Cerebellar cortex (tissue), 1 donor: ENCODE data around the gene ASPHD2.

ENCODE experiments used
- DNase-seq: peaks from one replicate; pipeline ENCODE4 v3.0.0-alpha.2; 2015; ENCODE audit warnings: low spot score

Gene ASPHD2

DNA sequence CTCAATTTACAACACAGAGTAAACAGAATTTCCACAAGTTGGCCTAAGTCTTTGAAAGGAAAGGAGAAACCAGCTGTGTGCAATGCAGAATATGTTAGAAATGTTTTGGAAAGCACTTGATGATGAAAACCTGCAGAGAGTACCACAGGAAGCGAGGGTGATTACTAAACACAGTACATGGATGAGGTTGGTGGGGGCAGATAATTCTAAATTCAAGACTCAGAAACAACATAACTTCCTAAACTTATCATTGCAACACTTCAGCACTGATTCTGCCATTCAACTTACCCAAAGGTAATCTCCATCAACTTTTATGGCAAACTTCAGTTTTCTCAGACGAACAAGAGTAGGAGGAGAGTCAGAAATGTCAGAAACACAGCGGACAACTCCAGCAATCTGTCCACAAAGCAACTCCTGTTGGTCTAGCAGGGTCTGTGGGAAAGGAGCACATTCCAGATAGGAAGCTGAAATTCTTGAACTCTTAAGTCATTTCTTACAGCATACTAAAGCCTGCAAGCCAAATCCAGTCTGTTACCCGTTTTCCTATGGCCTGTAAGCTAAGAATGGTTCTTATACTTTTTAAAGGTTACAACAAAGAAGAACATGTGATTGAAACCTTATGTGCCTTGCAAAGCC is 47.8 kb downstream of the ASPHD2 start:
- DNase-seq: no peak

GRCh38 chr22:26477341-26477731 is 48.3 kb downstream of the ASPHD2 start:
- peak; percentile 58 for DNase-seq

DNA sequence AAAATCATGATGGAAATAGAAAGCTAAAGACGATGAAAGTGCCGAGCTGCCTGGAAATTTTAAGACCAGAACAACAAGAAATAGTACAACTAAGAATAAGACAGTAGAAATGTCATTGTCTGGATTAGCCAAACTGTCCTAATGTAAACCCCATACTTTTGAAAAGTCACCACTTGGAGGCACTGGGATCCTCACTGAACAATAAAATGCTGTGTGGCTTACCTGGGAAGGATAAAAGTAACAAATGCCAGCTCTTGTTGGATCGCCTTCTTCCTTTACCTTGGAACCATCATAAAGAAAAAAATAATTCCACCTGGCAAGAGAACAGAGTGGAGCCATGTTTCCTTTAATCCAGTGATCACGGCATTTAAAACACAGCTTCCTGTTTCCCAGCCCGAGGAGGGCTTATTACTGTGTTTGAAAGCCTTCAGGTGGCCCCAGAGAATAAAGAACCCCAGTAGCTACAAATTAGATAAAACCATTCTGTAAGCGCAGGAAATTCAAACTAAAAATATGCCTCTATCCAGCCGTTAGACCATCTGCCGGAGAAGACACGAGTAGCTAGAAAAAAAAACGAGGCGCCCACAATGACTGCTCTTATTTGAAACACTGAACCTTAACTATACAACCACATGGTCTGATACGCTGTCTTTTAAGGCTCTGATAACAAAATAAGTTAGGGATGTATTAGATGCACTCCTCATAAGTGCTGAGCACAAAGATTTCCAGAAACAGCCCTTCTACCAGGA is 50.2 kb downstream of the ASPHD2 start:
- DNase-seq: peak; percentile 82

- no peak for DNase-seq
These were observed 50.9 kb downstream of the ASPHD2 start for GRCh38 chr22:26479792-26480610.

DNA sequence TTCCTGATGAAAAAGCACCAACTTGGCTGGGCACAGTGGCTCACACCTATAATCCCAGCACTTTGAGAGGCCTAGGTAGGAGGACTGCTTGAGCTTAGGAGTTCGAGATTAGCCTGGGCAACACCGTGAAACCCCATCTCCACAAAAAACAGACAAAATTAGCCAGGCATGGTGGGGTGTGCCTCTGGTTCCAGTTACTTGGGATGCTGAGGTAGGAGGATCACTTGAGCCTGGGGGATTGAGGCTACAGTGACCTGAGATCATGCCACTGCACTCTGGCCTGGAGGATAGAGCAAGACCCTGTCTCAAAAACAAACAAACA is 51.5 kb downstream of the ASPHD2 start:
- no peak for DNase-seq

- no peak for DNase-seq
These were observed 52.1 kb downstream of the ASPHD2 start for GRCh38 chr22:26481112-26481693.

- no peak for DNase-seq
These were observed 52.6 kb downstream of the ASPHD2 start for GRCh38 chr22:26481694-26482093.

GRCh38 chr22:26482161-26482560 is 53.1 kb downstream of the ASPHD2 start:
- no peak for DNase-seq

DNA sequence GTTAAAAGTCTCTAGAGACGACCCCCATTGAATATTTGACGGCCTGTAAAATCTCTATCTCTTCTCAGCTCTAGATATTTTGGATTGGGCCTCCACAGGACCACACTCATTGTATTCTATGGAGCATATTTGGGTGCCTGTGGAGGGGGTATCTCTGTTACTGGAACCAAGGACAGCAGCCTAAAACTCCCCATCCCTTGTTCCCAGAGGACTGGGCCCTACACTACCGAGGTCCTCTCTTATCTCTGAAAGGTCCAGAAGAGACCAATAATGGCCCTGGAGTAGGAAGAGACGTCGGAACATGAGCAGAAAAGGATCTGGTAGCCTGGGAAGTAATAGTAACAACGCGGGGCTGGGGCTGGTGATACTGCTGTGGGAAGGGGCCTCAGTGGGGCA is 54.0 kb downstream of the ASPHD2 start:
- DNase-seq: no peak

DNA sequence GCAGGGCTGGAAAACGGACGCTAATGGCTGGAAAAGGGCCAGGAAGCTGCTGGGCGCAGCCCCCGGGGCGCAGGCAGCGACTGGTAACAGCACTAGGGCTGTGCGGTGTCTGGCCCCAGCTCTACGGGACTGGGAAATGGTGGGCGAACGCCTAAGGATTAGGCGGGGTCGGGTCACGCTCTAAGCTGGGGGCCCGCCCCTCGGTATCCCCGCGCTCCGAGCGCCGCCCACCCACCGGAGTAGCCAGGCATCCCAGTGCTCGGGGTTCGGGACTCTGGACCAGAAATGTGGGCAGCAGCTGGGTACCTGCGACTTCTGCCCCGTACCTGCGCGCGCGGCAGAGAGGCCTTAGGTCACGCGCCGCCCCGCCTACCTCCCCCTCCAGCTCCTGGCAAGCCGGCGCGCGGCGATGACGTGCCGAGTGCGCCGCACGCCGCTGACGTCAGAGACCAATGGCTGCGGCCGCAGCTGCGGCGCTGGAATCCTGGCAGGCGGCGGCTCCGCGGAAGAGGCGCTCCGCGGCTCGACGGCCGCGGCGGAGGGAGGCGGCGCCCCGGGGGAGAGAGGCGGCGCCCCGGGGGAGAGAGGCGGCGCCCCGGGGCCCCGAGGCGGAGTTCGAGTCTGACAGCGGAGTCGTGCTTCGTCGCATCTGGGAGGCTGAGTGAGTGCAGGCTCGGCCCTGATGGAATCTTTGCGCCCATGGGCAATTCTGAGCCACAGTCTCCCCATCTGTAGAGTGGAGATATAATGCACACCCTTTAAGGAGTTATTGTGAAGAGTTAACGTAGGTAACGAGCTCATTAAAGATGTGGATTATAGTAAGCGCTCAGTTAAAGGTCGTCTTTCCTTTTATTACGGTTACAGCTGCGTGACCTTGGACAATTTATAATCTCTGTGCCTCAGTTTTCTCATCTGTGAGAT is 54.6 kb downstream of the ASPHD2 start, which contains the start of the genes HPS4 and SRRD:
Gene HPS4 (minus strand): TSS at position 345 of the 921 bp plus-strand sequence. CDS start 2,021 bp downstream, outside the sequence.
Gene SRRD (plus strand): TSS at position 439 of the 921 bp plus-strand sequence. CDS start 14 bp downstream, at position 453.
- DNase-seq: peak; percentile 84

- no peak for DNase-seq
These were observed 55.3 kb downstream of the ASPHD2 start for GRCh38 chr22:26484360-26484706.

DNA sequence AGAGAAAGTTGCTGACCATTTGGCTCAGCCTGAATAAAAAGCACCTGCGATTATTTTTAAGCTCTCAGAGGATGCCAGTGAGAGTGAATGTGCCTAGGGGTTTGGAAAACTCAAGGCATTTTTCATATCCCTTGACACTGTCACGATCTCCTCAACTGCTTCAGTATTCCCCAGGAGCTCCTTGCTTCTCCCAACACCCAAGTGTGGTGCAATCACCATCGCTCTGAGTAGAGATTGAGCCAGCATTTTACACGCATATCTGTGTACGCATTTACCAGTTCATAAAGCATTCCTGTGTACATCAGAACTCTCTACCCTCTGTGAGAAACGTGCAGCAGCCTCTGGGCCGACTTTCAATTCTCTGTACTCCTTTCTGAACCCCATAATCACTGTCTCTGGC is 56.0 kb downstream of the ASPHD2 start:
- no peak for DNase-seq

DNA sequence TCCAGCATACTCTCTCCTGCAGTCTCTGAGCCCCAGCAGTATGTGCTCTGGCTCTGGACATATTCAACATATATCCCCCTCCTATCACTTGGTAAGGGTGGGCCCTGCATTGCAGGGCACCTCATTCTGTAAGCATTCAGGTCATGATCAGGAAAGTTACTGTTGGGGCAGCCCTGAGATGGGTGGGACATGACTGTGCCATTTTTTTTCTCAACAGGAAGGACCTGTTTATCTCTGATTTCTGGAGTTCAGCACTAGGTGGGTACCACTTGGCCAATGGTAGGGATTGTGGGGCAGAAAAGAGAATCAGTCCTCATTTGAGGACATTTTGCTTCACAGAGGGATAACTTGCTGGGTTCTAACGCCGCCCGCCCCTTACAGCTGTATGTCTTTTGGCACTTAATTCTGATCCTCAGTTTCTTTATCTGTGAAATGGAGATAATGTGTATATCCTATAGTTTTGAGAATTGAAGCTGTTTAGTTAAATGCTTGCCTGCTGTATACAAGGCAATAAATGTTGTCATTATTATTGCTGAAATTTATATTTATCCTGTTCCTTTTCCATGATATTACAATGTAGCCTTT is 56.8 kb downstream of the ASPHD2 start:
- DNase-seq: no peak

- DNase-seq: no peak
These were observed 57.3 kb downstream of the ASPHD2 start for GRCh38 chr22:26486394-26486793.

- no peak for DNase-seq
These were observed 58.9 kb downstream of the ASPHD2 start for GRCh38 chr22:26487996-26488395.

DNA sequence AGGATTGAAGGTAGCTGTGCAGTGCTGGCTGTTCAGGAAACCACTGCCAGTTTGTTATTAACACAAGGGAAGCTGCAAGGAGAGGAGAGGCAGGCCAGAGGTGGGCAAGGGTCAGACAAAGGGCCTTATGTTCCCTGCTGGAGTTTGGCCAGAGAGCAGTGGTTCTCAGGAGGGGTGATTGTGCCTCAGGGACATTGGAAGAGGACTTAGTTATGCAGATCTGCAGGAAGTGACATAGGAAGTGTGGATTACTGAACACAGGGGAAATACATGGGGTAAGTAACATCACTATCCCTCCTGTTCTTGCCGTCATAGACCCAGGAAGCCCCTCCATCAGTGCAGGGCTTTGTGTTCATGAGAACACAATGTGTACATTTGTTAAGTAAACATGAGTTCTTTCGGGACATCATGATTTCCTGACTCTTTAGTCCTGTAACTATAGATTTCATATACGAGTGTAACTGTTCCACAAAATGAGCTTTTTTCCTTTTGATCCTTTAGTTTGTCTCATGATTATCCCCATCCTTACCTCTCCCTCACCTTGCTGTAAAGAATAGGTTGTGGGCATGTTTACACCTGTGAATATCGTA is 60.5 kb downstream of the ASPHD2 start:
- DNase-seq: no peak

- DNase-seq: no peak
These were observed 63.2 kb downstream of the ASPHD2 start for GRCh38 chr22:26492220-26492619.

DNA sequence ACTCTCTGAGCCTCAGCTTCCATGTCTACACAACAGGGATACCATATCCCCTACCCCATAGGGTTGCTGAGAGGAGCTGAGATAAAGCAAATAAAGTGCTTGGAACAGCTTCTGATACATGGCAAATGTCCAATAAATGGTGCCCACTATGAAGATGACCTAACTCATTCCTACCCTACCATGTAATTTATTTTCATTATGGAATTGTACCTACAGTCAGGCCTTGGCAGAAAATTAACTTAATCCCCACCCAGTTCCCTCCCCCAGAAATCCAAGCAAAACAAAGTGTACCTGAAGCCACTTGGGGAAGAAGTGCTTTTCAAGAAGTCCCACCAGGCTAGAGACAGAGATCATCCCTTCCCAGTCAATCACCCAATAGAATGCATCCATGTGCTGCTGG is 65.4 kb downstream of the ASPHD2 start:
- no peak for DNase-seq
